Measurements from ENCODE around the gene SRXN1. TPM values are rescaled to one million over a fixed set of nuclear protein-coding genes. Genes with fewer than 3 reads are reported as not detected.

The SRXN1 gene
- polyA plus RNA-seq, 2 of the 4 experiments (the other 2 are of a cell fraction): 183 to 262 TPM

- POLR2A ChIA-PET: no interaction called here
- WGBS (ENCODE audit: missing lambda C conversion rate): 86% methylated on average over 13 of the region's 13 CpGs
- CTCF ChIA-PET: interaction anchor here (0.6 to 6.8 kb wide), 9 partner anchors 8 to 151 kb away, joined by 3 to 60 read pairs (median 7); partner anchors contain the start of genes SCRT2 and SRXN1
- H3K9me3 ChIP-seq: no peaks in the 10 kb centered on the region
- TF ChIP-seq HDAC2 (IDR thresholded peaks at IDR 0.05) (0 out of 2 replicates have a peak, but pooled peaks have one; percentile 50), CHD4 (IDR thresholded peaks at IDR 0.05; ENCODE audit: borderline replicate concordance) (0 out of 2 replicates have a peak, but pooled peaks have one; percentile 29), NR3C1 (IDR thresholded peaks at IDR 0.05) (no peak), KDM1A (IDR thresholded peaks at IDR 0.05; ENCODE audit: low read depth) (peak; percentile 83; the same call in 1 of the 2 replicates)
- DNase-seq (ENCODE audit: low read depth in 1 of 2, low spot score in 1 of 2) (no peak), ATAC-seq (no peak), FAIRE-seq (no peak)
- peaks cover 49% of the 10 kb centered on the region for H3K4me1 ChIP-seq
- no peak overlapping the region for H3K4me3 ChIP-seq
- no peak overlapping the region for H3K4me2 ChIP-seq
- no peak overlapping the region for H3K27ac ChIP-seq
Measured at GRCh38 chr20:664576-664975, 11.6 kb upstream of the SRXN1 start.

- Histone ChIP-seq H3K4me2 (no peak overlapping the region), H3K4me3 (no peak overlapping the region), H3K27ac (no peak overlapping the region), H3K9me3 (no peaks in the 10 kb centered on the region), H3K4me1 (peaks cover 54% of the 10 kb centered on the region)
- FAIRE-seq (no peak), ATAC-seq (no peak), DNase-seq (ENCODE audit: low read depth in 1 of 2, low spot score in 1 of 2) (no peak)
- CTCF ChIA-PET: interaction anchor here (0.6 to 6.8 kb wide), 6 partner anchors 8 to 152 kb away, joined by 3 to 60 read pairs (median 7); no protein-coding TSS in a partner anchor
- POLR2A ChIA-PET: no interaction called here
- WGBS (ENCODE audit: missing lambda C conversion rate): 97% methylated on average over 40 of the region's 60 CpGs
- TF ChIP-seq HMGXB4 (CRISPR knock-in tag; IDR thresholded peaks at IDR 0.05; ENCODE audit: borderline replicate concordance) (no peak), CEBPB (IDR thresholded peaks at IDR 0.05) (no peak), RFX5 (IDR thresholded peaks at IDR 0.05) (no peak), CHD2 (IDR thresholded peaks at IDR 0.05; ENCODE audit: low read length, partially characterized antibody) (no peak), MYC (IDR thresholded peaks at IDR 0.05; ENCODE audit: borderline replicate concordance, low read length) (no peak)
Measured at GRCh38 chr20:664151-664550, 11.2 kb upstream of the SRXN1 start.

- TF ChIP-seq POLR2AphosphoS2 (conservative IDR thresholded peaks at IDR 0.05; ENCODE audit: low read length) (no peak), ESRRA (IDR thresholded peaks at IDR 0.05; ENCODE audit: borderline replicate concordance, low read length) (no peak), EHF (CRISPR knock-in tag; IDR thresholded peaks at IDR 0.05) (no peak), CHD4 (IDR thresholded peaks at IDR 0.05; ENCODE audit: borderline replicate concordance) (no peak), HES2 (IDR thresholded peaks at IDR 0.05) (no peak), CBX2 (IDR thresholded peaks at IDR 0.05; ENCODE audit: borderline replicate concordance, low read depth) (no peak), HOXA7 (CRISPR knock-in tag; IDR thresholded peaks at IDR 0.05) (no peak), ATOH8 (CRISPR knock-in tag; IDR thresholded peaks at IDR 0.05; ENCODE audit: low read depth) (no peak), EP300 (IDR thresholded peaks at IDR 0.05) (no peak), E2F6 (IDR thresholded peaks at IDR 0.05; ENCODE audit: borderline replicate concordance, low read depth) (no peak), RCOR1 (IDR thresholded peaks at IDR 0.05; ENCODE audit: low read depth, low read length) (no peak), HOXB13 (CRISPR knock-in tag; IDR thresholded peaks at IDR 0.05; ENCODE audit: low read depth) (no peak), JUN (IDR thresholded peaks at IDR 0.05) (no peak), HDAC2 (IDR thresholded peaks at IDR 0.05) (no peak), NPAS2 (CRISPR knock-in tag; IDR thresholded peaks at IDR 0.05; ENCODE audit: borderline replicate concordance) (no peak), RFX5 (IDR thresholded peaks at IDR 0.05) (no peak), REST (IDR thresholded peaks at IDR 0.05) (no peak), SREBF2 (IDR thresholded peaks at IDR 0.05) (no peak)
- peaks cover 60% of the 10 kb centered on the region for H3K4me1 ChIP-seq
- no peak for ATAC-seq
- no peak for FAIRE-seq
- H3K9me3 ChIP-seq: no peaks in the 10 kb centered on the region
- no peak for DNase-seq (ENCODE audit: low read depth in 1 of 2, low spot score in 1 of 2)
- POLR2A ChIA-PET: no interaction called here
- H3K27ac ChIP-seq: no peak overlapping the region; a peak in 1 of 6 replicates
- H3K4me3 ChIP-seq: no peak overlapping the region
- H3K4me2 ChIP-seq: no peak overlapping the region
- CTCF ChIA-PET: interaction anchor here (0.6 to 4.6 kb wide), 5 partner anchors 10 to 591 kb away, joined by 3 to 21 read pairs (median 3); no protein-coding TSS in a partner anchor
- WGBS (ENCODE audit: missing lambda C conversion rate): 91% methylated on average over 82 of the region's 84 CpGs
Measured at GRCh38 chr20:663315-664090, 10.5 kb upstream of the SRXN1 start.

Measured in A549 (cell line).